ENCODE measurements around the gene USP54. TPM values are rescaled to one million over a fixed set of nuclear protein-coding genes. Genes with fewer than 3 reads are reported as not detected.

USP54 gene
- total RNA-seq, 1 donor from 2014 or later: 3.4 TPM

GRCh38 chr10:73478636-73479035 lies 112.5 kb downstream of the USP54 start:
- DNase-seq (ENCODE audit: low read depth in 2 of 2): no peak

- DNase-seq (ENCODE audit: low read depth in 2 of 2): no peak
These were observed 119.9 kb downstream of the USP54 start for GRCh38 chr10:73471226-73471625.

- no peak for DNase-seq (ENCODE audit: low read depth in 2 of 2)
These were observed 121.6 kb downstream of the USP54 start for GRCh38 chr10:73469579-73469978.

GRCh38 chr10:73467206-73467605 lies 123.9 kb downstream of the USP54 start:
- DNase-seq (ENCODE audit: low read depth in 2 of 2): no peak

GRCh38 chr10:73465978-73466726 lies 125.0 kb downstream of the USP54 start:
- no peak for DNase-seq (ENCODE audit: low read depth in 2 of 2)

GRCh38 chr10:73460897-73461296 lies 130.2 kb downstream of the USP54 start:
- DNase-seq (ENCODE audit: low read depth in 2 of 2): no peak

- DNase-seq (ENCODE audit: low read depth in 2 of 2): no peak
These were observed 131.3 kb downstream of the USP54 start for GRCh38 chr10:73459683-73460314.

- no peak for DNase-seq (ENCODE audit: low read depth in 2 of 2)
These were observed 134.8 kb downstream of the USP54 start for GRCh38 chr10:73456187-73456890.

- DNase-seq (ENCODE audit: low read depth in 2 of 2): no peak
These were observed 142.0 kb downstream of the USP54 start for GRCh38 chr10:73449113-73449512.

GRCh38 chr10:73448384-73448783 lies 142.8 kb downstream of the USP54 start:
- no peak for DNase-seq (ENCODE audit: low read depth in 2 of 2)

Other genes starting within 250 kb of the USP54 start
- gene CFAP70, start 232.5 kb downstream of the USP54 start, total RNA-seq: under 0.01 and 0.20 TPM in 2 replicates
- gene ANXA7, start 177.3 kb downstream of the USP54 start, total RNA-seq: 70.6 and 71.2 TPM in 2 replicates
- gene MSS51, start 157.8 kb downstream of the USP54 start, total RNA-seq: 0.22 and 0.60 TPM in 2 replicates
- gene PPP3CB, start 95.3 kb downstream of the USP54 start, total RNA-seq: 6.3 and 7.9 TPM in 2 replicates
- gene MYOZ1, start 50.1 kb upstream of the USP54 start, total RNA-seq: not detected in 2 replicates
- gene SYNPO2L, start 64.7 kb upstream of the USP54 start, total RNA-seq: not detected in 2 replicates
- gene AGAP5, start 106.8 kb upstream of the USP54 start, total RNA-seq: 0.87 and 1.8 TPM in 2 replicates
- gene SEC24C, start 153.0 kb upstream of the USP54 start, total RNA-seq: 46.9 and 52.8 TPM in 2 replicates
- gene CHCHD1, start 190.7 kb upstream of the USP54 start, total RNA-seq: 21.6 and 28.6 TPM in 2 replicates
- 31.4 and 55.8 TPM in 2 replicates for gene ZSWIM8, start 194.3 kb upstream of the USP54 start, total RNA-seq
- 5.4 and 6.5 TPM in 2 replicates for gene NDST2, start 220.3 kb upstream of the USP54 start, total RNA-seq